SIG-M5 treated with dmso at 0.1 percent for 504 hours (cell line): ENCODE measurements around the gene ZNF462.
"Not testable (repeated sequence)": the region's sequence is repeated elsewhere in the genome, so short reads cannot be mapped to it uniquely, and the experiment has no call there.

ENCODE experiments used
- DNase-seq: peaks from one replicate; lab custom pipeline; 2025; ENCODE audit not compliant: unreplicated experiment; lab: John Stamatoyannopoulos, UW

The ZNF462 gene

GRCh38 chr9:106885451-106885850 lies 22.5 kb downstream of the ZNF462 start:
- DNase-seq: no peak

- no peak for DNase-seq
Measured at GRCh38 chr9:106886111-106887046, 23.4 kb downstream of the ZNF462 start.

GRCh38 chr9:106887066-106887465 lies 24.1 kb downstream of the ZNF462 start:
- DNase-seq: no peak

GRCh38 chr9:106889061-106889590 lies 26.2 kb downstream of the ZNF462 start:
- no peak for DNase-seq

GRCh38 chr9:106890608-106891007 lies 27.6 kb downstream of the ZNF462 start:
- no peak for DNase-seq

GRCh38 chr9:106891286-106891685 lies 28.3 kb downstream of the ZNF462 start:
- no peak for DNase-seq

GRCh38 chr9:106892632-106893031 lies 29.7 kb downstream of the ZNF462 start:
- peak; percentile 42 for DNase-seq

GRCh38 chr9:106893088-106893487 lies 30.1 kb downstream of the ZNF462 start:
- no peak for DNase-seq

- DNase-seq: no peak
Measured at GRCh38 chr9:106896695-106897094, 33.7 kb downstream of the ZNF462 start.

- no peak for DNase-seq
Measured at GRCh38 chr9:106897236-106897635, 34.3 kb downstream of the ZNF462 start.

- DNase-seq: no peak
Measured at GRCh38 chr9:106897751-106898150, 34.8 kb downstream of the ZNF462 start.

GRCh38 chr9:106900523-106900922 lies 37.6 kb downstream of the ZNF462 start:
- DNase-seq: not testable (repeated sequence)

- no peak for DNase-seq
Measured at GRCh38 chr9:106906129-106906528, 43.2 kb downstream of the ZNF462 start.

- DNase-seq: no peak
Measured at GRCh38 chr9:106911951-106912350, 49.0 kb downstream of the ZNF462 start.

GRCh38 chr9:106913276-106913675 lies 50.3 kb downstream of the ZNF462 start:
- no peak for DNase-seq

GRCh38 chr9:106915851-106916250 lies 52.9 kb downstream of the ZNF462 start:
- no peak for DNase-seq

- peak; percentile 9 for DNase-seq
Measured at GRCh38 chr9:106916466-106917235, 53.7 kb downstream of the ZNF462 start.

GRCh38 chr9:106918825-106919509 lies 56.0 kb downstream of the ZNF462 start:
- DNase-seq: no peak

- no peak for DNase-seq
Measured at GRCh38 chr9:106920091-106920490, 57.1 kb downstream of the ZNF462 start.

- no peak for DNase-seq
Measured at GRCh38 chr9:106920701-106921283, 57.8 kb downstream of the ZNF462 start.
